HK-2 (cell line): ENCODE results near the gene NRIP1.
"Not testable (repeated sequence)": the region's sequence is repeated elsewhere in the genome, so short reads cannot be mapped to it uniquely, and the experiment has no call there.

ENCODE experiments used
- DNase-seq: peaks from one replicate; pipeline ENCODE4 v3.0.0-alpha.2; 2018; ENCODE audit not compliant: unreplicated experiment

The NRIP1 gene

DNA sequence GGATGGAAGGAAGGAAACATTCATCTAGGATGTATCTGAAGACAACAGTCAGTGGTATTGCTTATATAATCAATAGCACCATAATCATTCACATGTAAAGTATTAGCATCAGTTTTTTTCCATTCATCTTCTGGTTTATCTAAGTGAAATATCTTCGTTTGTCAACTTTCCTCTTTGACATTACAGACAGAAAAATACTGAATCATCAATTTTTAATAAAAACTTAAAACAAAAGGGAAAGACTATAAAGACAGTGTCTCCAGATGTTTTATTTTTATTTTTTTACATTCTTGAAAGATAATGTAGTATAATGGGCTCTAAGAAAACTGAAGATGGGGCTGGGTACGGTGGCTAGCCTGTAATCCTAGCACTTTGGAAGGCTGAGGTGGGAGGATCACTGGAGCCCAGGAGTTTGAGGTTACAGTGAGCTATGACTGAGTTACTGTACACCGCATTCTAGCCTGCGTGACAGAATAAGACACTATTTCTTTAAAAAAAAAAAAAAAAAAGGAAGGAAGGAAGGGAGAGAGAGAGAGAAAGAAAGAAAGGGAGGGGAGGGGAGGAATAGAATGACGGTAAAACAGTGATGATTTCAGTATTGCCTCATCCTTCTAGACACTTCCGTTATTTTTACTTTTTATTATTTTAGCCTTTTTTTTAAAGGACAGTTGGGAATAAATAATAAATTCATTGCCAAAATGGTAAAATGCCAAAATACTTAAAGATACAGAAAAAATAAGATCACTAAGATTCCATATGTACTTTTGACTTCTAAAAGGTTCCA, 89.5 kb downstream of the NRIP1 start:
- no peak for DNase-seq

DNA sequence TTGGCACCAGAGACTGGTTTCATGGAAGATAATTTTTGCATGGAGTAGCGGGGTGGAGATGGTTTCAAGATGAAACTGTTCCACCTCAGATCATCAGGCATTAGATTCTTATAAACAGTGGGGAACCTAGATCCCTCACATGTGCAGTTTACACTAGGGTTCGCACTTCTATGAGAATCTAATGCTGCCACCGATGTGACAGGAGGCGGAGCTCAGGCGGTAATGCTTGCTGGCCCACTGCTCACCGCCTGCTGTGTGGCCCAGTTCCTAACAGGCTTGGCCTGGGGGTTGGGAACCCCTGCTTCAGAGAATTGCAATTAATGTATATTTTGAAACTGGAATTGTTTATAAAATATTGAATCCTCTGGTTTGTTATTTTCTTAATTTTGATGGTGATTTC, 92.1 kb downstream of the NRIP1 start:
- no peak for DNase-seq

DNA sequence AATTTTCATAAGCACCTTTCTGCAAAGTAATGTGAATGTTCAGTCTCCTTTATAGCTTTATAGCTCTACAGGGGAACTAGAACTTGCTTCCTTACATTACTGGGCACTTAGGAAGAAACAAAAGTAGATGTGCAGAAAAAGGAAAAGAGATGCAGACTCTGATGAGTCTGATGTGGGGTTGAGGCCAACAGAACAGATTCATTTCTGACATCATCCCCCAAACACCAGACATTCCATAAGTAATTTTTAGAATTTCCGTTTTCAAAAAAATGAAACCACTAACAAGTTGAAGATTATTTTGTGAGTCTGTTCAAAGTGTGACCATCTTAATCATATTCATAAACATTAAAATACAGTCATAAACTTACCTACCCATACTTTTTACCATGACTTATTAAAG, 96.0 kb downstream of the NRIP1 start:
- DNase-seq: no peak

DNA sequence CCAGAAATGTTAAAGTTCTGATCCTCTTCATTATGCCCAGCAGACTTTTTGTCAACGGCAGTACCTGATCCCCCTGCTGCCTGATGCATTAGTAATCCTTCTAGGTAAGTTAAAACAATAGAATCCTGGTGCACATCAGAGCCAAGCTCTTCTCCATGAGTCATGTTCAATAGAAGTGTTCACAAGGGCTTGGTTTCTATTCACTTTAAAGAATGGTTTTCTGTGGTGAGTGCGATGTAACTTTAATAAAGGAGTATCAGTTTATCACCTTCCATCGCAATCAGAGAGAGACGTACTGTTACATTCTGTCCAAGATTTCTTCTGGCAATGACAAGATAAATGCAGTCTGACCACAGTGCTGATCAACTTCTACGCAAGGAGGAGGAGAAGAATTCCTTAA, 96.8 kb downstream of the NRIP1 start:
- no peak for DNase-seq

DNA sequence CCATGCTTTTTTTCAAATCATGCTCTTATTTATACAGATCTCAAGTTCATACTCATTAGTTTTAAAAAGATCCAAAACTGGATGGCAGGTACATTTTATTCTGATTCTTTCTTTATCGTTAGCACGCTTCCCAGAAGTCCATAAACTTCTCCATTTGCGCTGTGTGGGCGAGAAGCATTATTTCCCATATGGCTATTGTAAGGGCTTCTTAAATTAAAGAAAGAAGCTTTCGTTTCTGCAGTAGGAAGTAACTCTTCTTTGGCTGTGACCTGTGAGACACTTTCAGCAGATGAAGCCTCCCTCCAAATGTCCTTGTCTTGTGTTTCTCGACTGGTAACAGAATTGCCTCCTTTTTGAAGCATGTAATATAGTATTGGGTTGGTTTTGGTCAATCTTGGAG, 100.2 kb downstream of the NRIP1 start:
- no peak for DNase-seq

DNA sequence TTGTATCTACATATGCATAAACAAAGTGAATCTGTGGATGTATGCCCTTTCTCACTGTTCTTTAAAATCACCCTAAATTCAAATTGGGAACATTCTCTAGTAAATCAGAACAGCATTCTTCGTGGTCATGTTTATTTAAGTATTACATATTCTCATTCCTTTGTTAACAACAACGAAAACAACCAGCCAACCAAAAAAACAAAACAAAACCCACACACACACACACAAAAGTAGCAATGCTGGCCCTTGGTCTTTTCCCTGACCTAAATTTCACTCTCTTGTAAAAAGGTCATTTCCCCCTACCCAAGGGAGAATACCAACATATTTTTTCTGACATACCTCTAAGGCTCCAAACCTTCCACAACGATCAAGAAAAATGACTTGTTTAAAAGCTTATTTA, 102.6 kb downstream of the NRIP1 start:
- no peak for DNase-seq

DNA sequence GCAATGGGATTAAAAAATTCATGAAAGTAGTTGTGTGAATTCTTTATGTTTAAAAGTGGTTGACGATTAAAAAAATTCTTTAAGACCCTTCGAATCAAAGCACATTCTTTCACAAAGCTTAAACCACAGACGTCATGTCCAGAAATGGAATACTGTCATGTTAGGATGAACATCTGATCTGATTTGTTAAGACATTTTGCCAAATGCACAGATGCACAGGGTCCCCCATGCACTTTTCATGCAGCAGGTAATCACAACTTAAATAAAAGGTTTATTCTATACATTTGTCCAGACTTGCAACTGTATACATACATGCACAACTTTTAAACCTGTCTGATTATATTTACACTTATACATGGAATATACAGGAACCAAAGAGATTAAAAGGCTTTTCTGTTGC, 103.3 kb downstream of the NRIP1 start:
- no peak for DNase-seq

DNA sequence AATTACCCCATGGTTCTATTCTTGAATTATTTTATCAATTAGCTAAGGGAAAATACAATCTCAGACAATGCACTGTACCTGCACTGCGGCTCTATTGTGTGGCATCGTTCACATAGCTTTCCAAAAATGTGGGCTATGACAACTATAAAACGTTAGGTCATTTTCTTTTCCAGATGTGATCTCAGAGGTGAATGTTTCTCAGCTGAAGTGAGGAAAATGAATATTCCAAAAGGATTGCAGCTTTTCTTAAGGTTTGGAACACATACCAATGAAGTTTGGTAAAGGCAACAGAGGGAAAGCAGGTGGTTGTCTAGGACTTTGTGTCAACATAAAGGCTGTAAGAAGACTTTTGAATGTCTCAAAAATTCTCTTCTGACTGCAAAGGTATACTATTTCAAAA, 105.5 kb downstream of the NRIP1 start:
- DNase-seq: no peak

DNA sequence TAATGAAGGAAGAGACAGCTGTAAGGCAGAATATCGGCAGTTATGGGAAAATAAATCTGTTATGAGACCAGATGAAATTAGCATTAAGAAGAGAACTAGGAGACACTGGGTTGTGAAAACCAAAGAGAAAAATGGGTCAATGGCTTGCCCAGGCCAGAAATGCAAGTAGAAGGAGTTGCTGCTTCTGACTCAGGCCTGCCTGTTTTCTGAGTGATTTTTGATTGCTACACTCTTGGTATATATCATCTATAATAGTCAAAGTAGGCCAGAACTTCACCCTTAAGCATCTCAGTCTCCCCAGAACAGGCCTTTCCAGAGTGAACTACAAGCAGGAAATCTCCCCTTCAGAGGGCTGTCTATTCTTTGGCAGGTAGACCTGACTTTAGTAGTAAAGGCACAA, 107.0 kb downstream of the NRIP1 start:
- no peak for DNase-seq

DNA sequence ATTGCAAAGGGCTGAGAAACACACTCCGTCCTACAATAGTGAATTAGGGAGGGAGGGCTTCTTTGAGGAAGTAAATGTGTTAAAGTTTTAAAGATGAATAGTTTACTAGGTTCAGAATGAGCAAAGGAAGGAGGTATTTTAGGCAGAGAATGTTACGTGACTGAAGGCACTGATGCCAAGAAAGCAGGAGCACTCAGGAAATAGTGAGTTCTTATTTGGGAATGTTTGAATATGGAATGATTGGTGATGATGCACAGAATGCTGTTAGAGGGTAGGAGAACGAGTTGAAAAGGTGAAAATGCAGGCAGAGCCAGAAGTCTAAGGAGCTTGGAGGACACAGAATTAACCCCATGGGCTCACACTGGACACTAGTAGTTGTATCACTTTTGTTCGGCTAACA, 108.0 kb downstream of the NRIP1 start:
- no peak for DNase-seq

DNA sequence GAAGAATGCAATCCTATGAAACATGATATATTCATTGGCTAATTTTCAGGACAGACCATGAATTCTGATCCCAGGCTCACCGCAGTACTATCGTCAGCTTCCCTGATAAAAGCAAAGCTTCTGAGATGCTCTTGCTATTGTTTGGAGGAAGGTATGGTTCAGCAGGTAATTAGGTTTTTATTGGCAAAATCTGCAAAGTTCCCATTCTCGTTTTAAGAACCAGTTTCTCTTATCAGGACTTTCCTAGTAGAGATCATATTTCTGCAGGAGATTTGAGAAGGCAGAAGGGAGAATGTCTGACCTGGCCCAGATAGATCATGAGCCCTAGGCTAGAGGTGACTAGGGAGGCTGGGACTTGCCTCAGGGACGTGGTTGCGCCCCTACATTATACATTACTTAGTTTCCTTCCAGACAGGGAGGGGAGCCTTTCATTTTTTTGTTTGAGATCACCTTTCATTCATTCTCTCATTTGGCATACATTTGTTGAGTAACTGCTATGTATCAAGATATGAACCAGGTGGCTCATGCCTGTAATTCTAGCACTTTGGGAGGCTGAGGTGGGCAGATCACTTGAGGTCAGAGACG, 108.8 kb downstream of the NRIP1 start:
- DNase-seq: no peak

DNA sequence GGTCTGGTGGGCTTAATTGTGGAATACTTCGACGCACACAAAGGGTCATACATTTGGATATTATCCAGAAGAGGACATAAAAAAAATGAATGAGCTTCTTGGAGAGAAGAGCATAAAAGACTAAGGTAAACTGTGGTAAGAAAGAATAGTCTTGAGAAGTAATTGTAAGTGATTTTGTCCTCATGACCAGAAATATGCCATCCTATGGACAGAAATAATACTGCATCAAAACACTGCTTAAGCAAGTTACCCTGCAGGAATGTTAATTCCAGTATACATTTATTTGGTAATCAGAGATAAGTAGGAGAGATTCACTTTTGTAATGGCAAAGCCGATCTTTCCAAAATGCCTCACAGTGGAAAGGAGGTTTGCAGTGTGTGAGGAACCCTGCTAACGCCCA, 111.9 kb downstream of the NRIP1 start:
- no peak for DNase-seq

DNA sequence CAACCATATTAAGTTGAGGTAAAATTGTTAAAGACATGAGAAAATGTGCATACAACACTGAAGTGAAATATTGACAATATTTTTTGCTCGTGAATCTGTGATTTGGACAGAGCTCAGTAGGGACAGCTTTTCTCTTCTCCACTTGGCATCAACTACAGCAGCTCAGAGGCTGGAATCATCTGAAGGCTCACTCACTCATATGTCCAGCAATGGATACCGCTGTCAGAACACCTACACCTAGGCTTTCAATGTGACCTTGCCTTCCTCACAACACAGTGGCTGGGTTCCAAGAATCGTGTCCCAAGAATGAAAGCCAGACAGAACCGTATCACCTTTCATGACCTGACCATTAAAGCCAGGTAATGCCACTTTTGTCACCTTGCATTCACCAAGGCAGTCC, 115.2 kb downstream of the NRIP1 start:
- no peak for DNase-seq

DNA sequence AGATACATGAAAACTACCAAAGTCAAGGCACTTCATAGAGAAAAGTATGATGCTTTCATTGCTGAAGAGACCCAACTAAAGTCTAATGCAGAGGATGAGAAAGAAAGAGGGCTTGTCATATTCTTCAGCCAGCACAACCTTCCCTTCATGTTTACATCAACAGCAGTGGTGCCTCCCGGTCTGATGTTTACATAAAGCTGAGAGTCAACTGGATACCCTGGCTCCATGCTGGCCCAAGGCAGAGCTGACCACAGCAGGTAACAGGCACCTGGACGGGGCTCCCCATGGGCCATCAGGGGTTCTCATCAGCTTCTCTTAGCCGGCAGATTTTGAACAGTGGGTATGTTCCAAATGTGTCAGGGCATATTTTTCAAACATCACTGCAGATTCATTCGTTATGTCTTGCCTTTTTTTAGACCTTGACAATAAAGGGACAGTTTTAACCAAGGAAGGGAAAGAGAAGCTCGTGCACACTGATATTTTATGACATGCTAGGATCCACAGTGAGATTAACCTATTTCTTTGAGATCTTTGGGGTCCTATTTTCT, 117.1 kb downstream of the NRIP1 start:
- no peak for DNase-seq

DNA sequence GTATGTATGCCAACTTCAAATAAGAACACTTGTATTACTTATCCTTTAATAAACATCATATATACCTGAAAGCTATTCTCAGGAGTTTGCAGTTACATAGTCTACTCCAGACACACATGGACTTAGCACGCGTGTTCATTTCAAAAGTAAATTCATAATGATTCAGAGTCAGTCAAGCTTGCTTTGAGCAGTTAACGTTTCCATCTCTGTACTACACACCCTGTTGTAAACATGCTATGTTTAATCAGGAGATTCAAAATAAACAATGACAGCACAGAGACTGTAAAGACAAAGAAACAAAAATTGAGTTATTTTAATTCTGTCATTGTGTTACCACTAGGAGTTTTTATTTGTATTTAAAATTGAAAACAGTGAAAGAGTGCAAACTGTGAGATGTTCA, 119.6 kb downstream of the NRIP1 start:
- DNase-seq: no peak

DNA sequence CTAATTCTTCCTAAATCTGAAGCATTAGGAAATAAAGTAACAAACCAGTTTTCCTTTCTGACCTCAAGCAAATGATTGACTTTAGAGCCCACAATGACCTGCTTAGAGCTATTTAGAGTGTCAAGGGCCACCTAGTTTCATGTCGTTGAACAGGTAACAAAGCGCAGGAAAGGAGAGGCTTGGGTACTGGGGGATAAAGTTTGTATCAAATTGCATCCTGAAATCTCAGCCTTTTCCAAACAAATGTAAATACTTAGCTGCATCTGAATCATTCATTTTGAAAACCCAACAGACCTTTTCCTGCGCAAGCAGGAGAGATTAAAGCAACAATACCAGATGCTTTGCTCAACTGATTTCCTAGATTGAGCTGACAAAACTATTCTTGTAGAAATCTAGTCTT, 121.2 kb downstream of the NRIP1 start:
- no peak for DNase-seq

DNA sequence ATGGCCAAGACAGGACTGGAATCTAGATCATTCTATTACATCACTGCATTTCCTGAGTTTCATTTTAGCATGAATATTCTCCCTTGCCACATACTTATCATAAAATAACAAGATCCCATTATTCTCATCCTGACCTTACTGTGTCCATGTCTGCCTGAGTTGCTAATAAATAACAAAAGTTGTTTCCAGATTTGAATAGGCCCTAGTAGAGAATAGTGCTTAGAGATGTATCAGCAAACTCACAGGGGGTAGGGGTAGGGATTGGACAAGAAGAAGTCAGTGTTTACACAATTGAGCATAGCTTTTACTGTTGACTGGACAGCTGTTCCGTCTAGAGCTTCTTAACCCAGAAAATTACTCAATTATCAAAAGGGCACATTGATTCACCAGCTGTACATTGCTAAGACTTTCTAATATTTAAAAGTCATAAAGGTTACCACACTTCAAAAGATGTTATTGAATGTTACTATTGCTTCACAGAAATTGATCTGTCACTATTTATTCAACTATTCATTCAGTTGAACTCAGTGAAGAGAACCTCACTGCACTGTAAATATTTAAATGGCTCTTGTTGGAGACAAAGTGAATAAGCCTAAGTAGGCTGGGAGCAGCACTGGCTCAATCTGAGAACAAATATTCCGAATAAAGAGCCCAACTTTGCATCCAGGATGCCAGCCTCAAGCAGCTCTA, 121.9 kb downstream of the NRIP1 start:
- no peak for DNase-seq

DNA sequence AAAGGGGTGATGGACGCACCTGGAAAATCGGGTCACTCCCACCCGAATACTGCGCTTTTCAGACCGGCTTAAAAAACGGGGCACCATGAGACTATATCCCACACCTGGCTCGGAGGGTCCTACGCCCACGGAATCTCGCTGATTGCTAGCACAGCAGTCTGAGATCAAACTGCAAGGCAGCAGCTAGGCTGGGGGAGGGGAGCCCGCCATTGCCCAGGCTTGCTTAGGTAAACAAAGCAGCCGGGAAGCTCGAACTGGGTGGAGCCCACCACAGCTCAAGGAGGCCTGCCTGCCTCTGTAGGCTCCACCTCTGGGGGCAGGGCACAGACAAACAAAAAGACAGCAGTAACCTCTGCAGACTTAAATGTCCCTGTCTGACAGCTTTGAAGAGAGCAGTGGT, 137.5 kb downstream of the NRIP1 start:
- not testable (repeated sequence) for DNase-seq

DNA sequence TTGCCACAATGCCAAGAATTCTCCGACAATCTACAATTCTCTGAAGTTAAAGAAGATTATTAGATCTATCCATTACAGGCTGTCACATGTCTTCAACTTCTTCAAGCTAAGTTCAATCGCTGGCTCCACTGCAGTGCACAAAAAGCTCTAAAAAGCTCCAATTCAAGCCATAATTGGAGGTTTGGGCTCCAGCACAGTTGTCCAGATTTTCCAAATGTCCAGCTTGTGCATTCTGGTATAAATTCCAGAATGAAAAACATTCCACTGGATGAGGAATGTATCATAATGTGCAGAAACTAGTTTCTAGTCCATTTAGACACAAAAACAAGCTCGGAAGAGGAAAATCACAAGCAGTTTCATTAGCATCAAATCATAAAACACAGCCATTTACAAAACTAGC, 138.6 kb downstream of the NRIP1 start:
- DNase-seq: no peak

DNA sequence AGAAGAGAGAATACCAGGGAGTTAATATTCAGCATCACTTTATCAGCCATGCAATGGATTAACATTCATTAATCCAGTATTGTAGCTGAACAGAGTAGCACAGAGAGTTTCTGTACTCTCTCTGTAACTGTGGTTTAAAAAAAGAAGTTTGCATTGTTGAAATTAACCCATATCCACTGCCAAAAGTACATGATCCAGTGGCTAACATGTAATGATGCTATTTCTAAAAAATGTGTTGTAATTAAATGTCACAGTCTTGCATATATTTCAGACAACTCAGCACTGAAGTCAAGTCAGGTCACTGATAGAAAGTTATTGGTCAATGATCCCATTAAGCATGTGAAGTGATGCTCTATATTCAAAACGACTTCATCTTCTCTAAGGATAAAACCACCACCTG, 141.3 kb downstream of the NRIP1 start:
- no peak for DNase-seq

DNA sequence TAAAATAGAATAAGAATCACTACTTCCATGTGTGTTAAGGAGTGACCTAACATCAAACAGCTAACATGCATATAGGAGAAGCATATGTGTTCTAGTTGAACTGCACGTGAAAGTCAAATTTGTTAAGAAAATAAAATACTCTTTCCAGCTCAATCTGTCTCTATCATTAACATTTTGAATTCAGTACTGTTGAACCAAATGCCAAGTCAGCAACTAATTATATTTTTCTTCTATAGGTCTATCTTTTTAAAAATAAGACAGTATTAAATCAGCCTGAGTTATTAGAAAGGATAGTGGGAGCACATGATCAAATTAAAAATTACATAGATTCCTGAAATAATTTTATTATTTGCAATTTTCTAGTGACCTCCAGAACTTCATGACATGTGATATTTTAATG, 141.8 kb downstream of the NRIP1 start:
- no peak for DNase-seq

DNA sequence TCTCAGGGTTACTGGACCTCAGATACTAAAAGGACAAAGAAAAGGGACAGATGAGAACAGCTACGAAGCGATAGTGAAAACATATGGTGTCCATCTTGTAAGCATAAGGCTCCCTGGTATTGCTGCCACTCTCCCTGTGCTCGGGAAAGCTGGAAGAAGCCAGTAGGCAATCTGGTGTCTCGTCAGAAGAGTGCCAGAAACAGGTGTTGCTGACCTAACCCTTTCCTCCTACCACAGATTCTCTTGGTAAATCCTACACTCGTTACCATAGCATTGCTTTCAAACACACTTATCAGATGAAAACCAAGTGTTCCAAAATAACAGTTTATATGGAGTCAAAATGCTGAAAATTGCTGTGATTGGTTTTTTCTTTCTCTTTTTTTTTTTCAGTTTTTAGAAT, 146.3 kb downstream of the NRIP1 start:
- DNase-seq: no peak

DNA sequence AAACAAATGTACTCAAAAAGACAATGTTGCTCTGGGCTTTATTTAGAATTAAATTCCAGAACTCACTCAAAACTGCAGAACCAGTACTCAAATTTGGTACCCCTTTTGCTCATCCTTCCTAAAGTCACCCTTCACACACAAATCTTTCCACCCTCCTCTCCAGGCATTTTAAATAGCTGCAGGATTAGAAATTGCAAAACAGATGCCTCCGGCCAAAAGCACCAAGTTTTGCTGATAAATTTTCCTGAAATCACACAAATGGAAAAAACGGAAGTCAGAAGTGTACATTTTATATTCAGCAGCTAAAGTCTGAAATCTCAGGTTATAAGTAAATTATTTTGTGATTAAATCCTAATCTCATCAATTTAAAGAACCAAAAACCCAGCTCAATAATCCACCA, 147.0 kb downstream of the NRIP1 start:
- no peak for DNase-seq
